Breast epithelium (tissue), 3 donors: Measurements from ENCODE around the gene MIA3.

Experiments used
- CTCF ChIP-seq, 3 donors: fragments of 450-650 bp; IDR thresholded peaks; one replicate each; pipeline ENCODE4 v1.5.1; 2016 to 2017; ENCODE audit warnings: antibody characterized with exemption in 3 of 3, mild to moderate bottlenecking in 3 of 3, moderate library complexity in 3 of 3
- POLR2A ChIP-seq: fragments of 450-650 bp; IDR thresholded peaks from one replicate; pipeline ENCODE4 v1.6.1; 2016; ENCODE audit warnings: antibody characterized with exemption, mild to moderate bottlenecking, moderate library complexity
- POLR2AphosphoS5 ChIP-seq, 3 donors: sonication (generic); formaldehyde crosslinking; IDR thresholded peaks; one replicate each; pipeline ENCODE4 v1.6.1; 2017; ENCODE audit warnings: antibody characterized with exemption in 3 of 3

- TF ChIP-seq POLR2AphosphoS5 (IDR thresholded peaks at IDR 0.05) (no peak), CTCF (IDR thresholded peaks at IDR 0.05) (no peak), POLR2A (no peak)
Observed at GRCh38 chr1:222704260-222704659, 86.4 kb downstream of the MIA3 start.
